HepG2 (cell line): ENCODE measurements around the gene GRPEL2. TPM values are rescaled to one million over a fixed set of nuclear protein-coding genes. Genes with fewer than 3 reads are reported as not detected.

Source experiments
- ATAC-seq: fragments of 200-7000 bp; cut with Tn5 transposase; 3 replicates; pipeline ENCODE4 v1.9.1; 2020; ENCODE audit warnings: mild to moderate bottlenecking, moderate library complexity
- BruUV-seq: library from RNA; stranded (reverse); fragments of 400-500 nt; replicated peaks from 2 replicates; lab custom pipeline; 2021; lab: Mats Ljungman, UMichigan
- CTCF ChIA-PET: fragments of 300-600 bp; formaldehyde crosslinking; extraction: SDS; loops from one replicate; lab custom pipeline; 2021; ENCODE audit warnings: low total read pairs, inconsistent platforms, low intra/inter-chr PET ratio; lab: Yijun Ruan, JAX
- POLR2A ChIA-PET: fragments of 350-600 bp; sonication (Branson Sonifier 250); formaldehyde crosslinking; loops from one replicate; lab custom pipeline; 2020; ENCODE audit warnings: antibody characterized with exemption, inconsistent platforms; lab: Yijun Ruan, JAX
- DNase-seq: peaks from one replicate; pipeline ENCODE4 v3.0.0-alpha.2; 2015; ENCODE audit warnings: low spot score
- FAIRE-seq: peaks from 3 replicates; lab custom pipeline; 2011; peaks lifted over from hg19 to GRCh38; lab: Jason Lieb, UNC
- H2AFZ ChIP-seq: one replicate; pipeline ENCODE4 v1.6.1; 2011; ENCODE audit warnings: low read length, inconsistent platforms
- H3K27ac ChIP-seq: fragments of 300-600 bp; 3 replicates; pipeline ENCODE4 v1.8.0; 2011; ENCODE audit warnings: mixed run types, mild to moderate bottlenecking, mixed read lengths, low read length, inconsistent platforms; ENCODE audit not compliant: insufficient read depth; ENCODE audit errors: extremely low read length
- H3K27me3 ChIP-seq, 2 experiments: fragments of 200-600 bp in 1 of 2; 2 replicates in 1 of 2; 3 replicates in 1 of 2; pipeline versions ENCODE4 v1.6.0 to v1.8.0; 2011; ENCODE audit warnings: low read length in 2 of 2, mild to moderate bottlenecking in 2 of 2, moderate library complexity in 2 of 2, inconsistent platforms in 1 of 2; ENCODE audit not compliant: insufficient read depth in 2 of 2, control insufficient read depth in 1 of 2
- H3K36me3 ChIP-seq, 2 experiments: fragments of 200-600 bp in 1 of 2; replicated peaks in 1 of 2; 2 replicates in 1 of 2; 3 replicates in 1 of 2; pipeline versions ENCODE4 v1.5.1 to v1.8.0; 2011; ENCODE audit warnings: low read length in 2 of 2, inconsistent platforms in 1 of 2; ENCODE audit not compliant: insufficient read depth in 2 of 2, control insufficient read depth in 1 of 2
- H3K4me1 ChIP-seq: 2 replicates; pipeline ENCODE4 v1.5.1; 2012; ENCODE audit warnings: low read length, inconsistent platforms; ENCODE audit not compliant: insufficient read depth
- H3K4me2 ChIP-seq: 2 replicates; pipeline ENCODE4 v1.6.0; 2011; ENCODE audit warnings: low read depth, low read length, inconsistent platforms
- H3K4me3 ChIP-seq, 3 experiments: fragments of 200-600 bp in 1 of 3; sonication (generic), shearing (Covaris generic) in 1 of 3; replicated peaks in 1 of 3; 2 replicates each; pipeline ENCODE4 v1.5.1; 2011 to 2016; ENCODE audit warnings: low read length in 3 of 3, inconsistent platforms in 2 of 3, low read depth in 2 of 3, mild to moderate bottlenecking in 2 of 3, control low read depth in 1 of 3, mixed read lengths in 1 of 3; ENCODE audit not compliant: insufficient read depth in 1 of 3
- H3K79me2 ChIP-seq: one replicate; pipeline ENCODE4 v1.6.1; 2011; ENCODE audit warnings: low read length, inconsistent platforms; ENCODE audit not compliant: insufficient read depth
- H3K9ac ChIP-seq: 2 replicates; pipeline ENCODE4 v1.6.0; 2011; ENCODE audit warnings: mild to moderate bottlenecking, low read depth, low read length, inconsistent platforms; ENCODE audit not compliant: insufficient read depth
- H3K9me3 ChIP-seq: 2 replicates; pipeline ENCODE4 v1.5.1; 2012; ENCODE audit warnings: mild to moderate bottlenecking, low read length
- H4K20me1 ChIP-seq: 2 replicates; pipeline ENCODE4 v1.6.0; 2011; ENCODE audit warnings: inconsistent platforms, mild to moderate bottlenecking, low read length, moderate library complexity; ENCODE audit not compliant: insufficient read depth
- DMAP1 ChIP-seq: IDR thresholded peaks from 2 replicates; pipeline ENCODE4 v1.6.1; 2016
- EP300 ChIP-seq, 3 experiments: sonication (generic) in 1 of 3; formaldehyde crosslinking in 1 of 3; IDR thresholded peaks; 2 replicates each; pipeline versions ENCODE4 v1.5.1 to v1.6.1; 2011 to 2020; ENCODE audit warnings: low read depth in 2 of 3, low read length in 2 of 3, borderline replicate concordance in 1 of 3, improper control_type of control experiment in 1 of 3, mild to moderate bottlenecking in 1 of 3, missing genetic modification reagents in 1 of 3, moderate library complexity in 1 of 3
- GATAD1 ChIP-seq: IDR thresholded peaks from 2 replicates; pipeline ENCODE4 v1.6.1; 2016; ENCODE audit warnings: missing genetic modification reagents, missing compliant biosample characterization
- HDAC2 ChIP-seq: sonication (generic); formaldehyde crosslinking; IDR thresholded peaks from 2 replicates; pipeline ENCODE4 v1.4.0; 2020; ENCODE audit warnings: missing genetic modification reagents
- HOMEZ ChIP-seq: IDR thresholded peaks from 2 replicates; pipeline ENCODE4 v1.6.1; 2016; ENCODE audit warnings: low read depth
- MED1 ChIP-seq: sonication (generic); formaldehyde crosslinking; IDR thresholded peaks from 2 replicates; pipeline ENCODE4 v1.4.0; 2020; ENCODE audit warnings: missing genetic modification reagents
- MED13 ChIP-seq: sonication (generic); formaldehyde crosslinking; IDR thresholded peaks from 2 replicates; pipeline ENCODE4 v1.5.0; 2020; ENCODE audit warnings: missing genetic modification reagents
- NR0B2 ChIP-seq: sonication (generic); formaldehyde crosslinking; IDR thresholded peaks from 2 replicates; pipeline ENCODE4 v1.4.0; 2020; ENCODE audit warnings: mild to moderate bottlenecking, missing genetic modification reagents
- SALL1 ChIP-seq: sonication (generic); formaldehyde crosslinking; IDR thresholded peaks from 2 replicates; pipeline ENCODE4 v1.8.0; 2022; ENCODE audit warnings: mild to moderate bottlenecking, missing genetic modification reagents
- SAP130 ChIP-seq: IDR thresholded peaks from 2 replicates; pipeline ENCODE4 v1.6.1; 2016; ENCODE audit warnings: low read depth
- SOX6 ChIP-seq, 2 experiments: fragments of 450-650 bp in 1 of 2; sonication (generic) in 1 of 2; formaldehyde crosslinking in 1 of 2; IDR thresholded peaks; 2 replicates each; pipeline versions ENCODE4 v1.4.0 to v1.6.1; 2017 to 2020; ENCODE audit warnings: antibody characterized with exemption in 1 of 2, mild to moderate bottlenecking in 1 of 2, missing genetic modification reagents in 1 of 2
- THAP9 ChIP-seq: sonication (generic); formaldehyde crosslinking; IDR thresholded peaks from 2 replicates; pipeline ENCODE4; 2020; ENCODE audit warnings: missing genetic modification reagents, mild to moderate bottlenecking, borderline replicate concordance
- ZBTB42 ChIP-seq: sonication (generic); formaldehyde crosslinking; IDR thresholded peaks from 2 replicates; pipeline ENCODE4 v1.5.0; 2020; ENCODE audit warnings: mild to moderate bottlenecking, missing genetic modification reagents
- ZNF644 ChIP-seq: IDR thresholded peaks from 2 replicates; pipeline ENCODE4 v1.6.1; 2016; ENCODE audit warnings: low read depth
- WGBS: methylation state at CpG from one replicate; pipeline ENCODE4 v1.1.6; 2017; ENCODE audit warnings: low lambda C conversion rate; 5-methylcytosine and 5-hydroxymethylcytosine counted together
- in situ Hi-C: cut with HindIII; loops from 2 replicates; pipeline ENCODE4 v1.10.0; 2017; ENCODE audit warnings: low pct_unique_long_range_greater_than_20kb; ENCODE audit not compliant: extremely low pct_ligation_motif_present
- intact Hi-C: fragments of 100-400 bp; cut with micrococcal nuclease; formaldehyde crosslinking; loops from one replicate; pipeline ENCODE4 v1.10.0; 2022; ENCODE audit not compliant: unreplicated experiment
- polyA plus RNA-seq, 8 experiments: library from polyadenylated mRNA; depleted of rRNA in 3 of 8; stranded (reverse) in 7 of 8; unstranded in 1 of 8; fragments of >200 nt; fragmentation: Illumina TruSeq in 4 of 8; extraction: Trizol in 4 of 8; gene quantifications; 2 replicates each; pipeline versions ENCODE4 v1.2.1 to v1.2.3, GENCODE V29; 2011 to 2016; ENCODE audit warnings: low read depth in 4 of 8, missing spikeins in 1 of 8, mixed read lengths in 1 of 8; ENCODE audit not compliant: insufficient read depth in 1 of 8
- total RNA-seq, 5 experiments: library from RNA; depleted of rRNA; stranded (reverse); fragments of >200 nt; fragmentation: Illumina TruSeq; extraction: Trizol; gene quantifications; 2 replicates each; pipeline ENCODE4 v1.2.3, GENCODE V29; 2016; ENCODE audit warnings: low read depth in 1 of 5
- TF ChIP-seq, protein P1 (sequence below): sonication (generic); formaldehyde crosslinking; IDR thresholded peaks from 2 replicates; pipeline ENCODE4 v1.4.0; 2020; ENCODE audit warnings: missing genetic modification reagents

The GRPEL2 gene
- total and polyA plus RNA-seq, 2 of the 13 experiments (the other 11 are each of a cell fraction or from before 2014, with no cell fraction given): 13.1 to 16.6 TPM

- 0 out of 2 replicates have a peak, but pooled peaks have one; percentile 57 for TF ChIP-seq NR0B2 (CRISPR knock-in tag)
- no peak for TF ChIP-seq SOX6 (IDR thresholded peaks at IDR 0.05)
- TF ChIP-seq SOX6 (CRISPR knock-in tag; IDR thresholded peaks at IDR 0.05): peak; percentile 62; the same call in 1 of the 2 replicates
These were observed 24.4 kb upstream of the GRPEL2 start (continued) for GRCh38 chr5:149320791-149321330.

DNA sequence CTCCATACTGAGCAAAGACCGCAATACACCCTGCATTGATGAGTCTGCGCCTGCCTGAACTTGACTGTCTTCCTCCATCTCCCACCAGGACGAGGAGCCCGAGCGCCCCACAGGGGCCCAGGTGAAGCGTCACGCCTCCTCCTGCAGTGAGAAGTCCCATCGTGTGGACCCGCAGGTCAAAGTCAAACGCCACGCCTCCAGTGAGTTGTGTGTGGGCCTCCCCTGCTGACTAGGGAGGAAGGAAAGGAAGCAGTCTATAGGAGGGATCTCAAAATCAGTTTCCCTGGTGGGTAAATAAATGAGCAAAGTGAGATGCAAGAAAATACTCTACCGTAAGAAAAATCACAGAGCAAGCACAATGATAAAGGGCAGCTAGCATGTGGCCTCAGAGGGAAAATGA lies 22.8 kb upstream of the GRPEL2 start:
- WGBS: under 1% methylated on average over 10 of the region's 12 CpGs
- FAIRE-seq: peak; percentile 70
- no peak overlapping the region for H2AFZ ChIP-seq
- peak; percentile 71 for ATAC-seq
- POLR2A ChIA-PET: interaction anchor here (1.0 to 6.7 kb wide), 2 partner anchors 22 to 45 kb away, joined by 4 to 93 read pairs; partner anchors contain the start of gene GRPEL2
- peaks cover 61% of the 10 kb centered on the region for H3K4me1 ChIP-seq
- H3K36me3 ChIP-seq: no peaks in the 10 kb centered on the region
- in situ Hi-C loops (loop anchor here (5.0 kb wide), 2 partner anchors 50 to 110 kb away; no protein-coding TSS in a partner anchor), intact Hi-C loops (loop anchor here (2.0 kb wide), 1 partner anchor 22 kb away; the partner anchor contains the start of gene GRPEL2)
- peak overlapping the region; percentile 54 for H3K27ac ChIP-seq
- H3K79me2 ChIP-seq: no peaks in the 10 kb centered on the region
- CTCF ChIA-PET: interaction anchor here (1.1 kb wide), 1 partner anchor 45 kb away, joined by 4 read pairs; no protein-coding TSS in a partner anchor
- H3K4me3 ChIP-seq: peak overlapping the region in 1 of 3 experiments; percentile 31; a peak in 1 of 6 replicates
- H4K20me1 ChIP-seq: no peaks in the 10 kb centered on the region
- no TSS peak for BruUV-seq
- no peaks in the 10 kb centered on the region for H3K9me3 ChIP-seq
- H3K4me2 ChIP-seq: peak overlapping the region; percentile 56
- no peaks in the 10 kb centered on the region for H3K27me3 ChIP-seq
- H3K9ac ChIP-seq: no peak overlapping the region
- DNase-seq: peak; percentile 77
- TF ChIP-seq, protein P1, sequence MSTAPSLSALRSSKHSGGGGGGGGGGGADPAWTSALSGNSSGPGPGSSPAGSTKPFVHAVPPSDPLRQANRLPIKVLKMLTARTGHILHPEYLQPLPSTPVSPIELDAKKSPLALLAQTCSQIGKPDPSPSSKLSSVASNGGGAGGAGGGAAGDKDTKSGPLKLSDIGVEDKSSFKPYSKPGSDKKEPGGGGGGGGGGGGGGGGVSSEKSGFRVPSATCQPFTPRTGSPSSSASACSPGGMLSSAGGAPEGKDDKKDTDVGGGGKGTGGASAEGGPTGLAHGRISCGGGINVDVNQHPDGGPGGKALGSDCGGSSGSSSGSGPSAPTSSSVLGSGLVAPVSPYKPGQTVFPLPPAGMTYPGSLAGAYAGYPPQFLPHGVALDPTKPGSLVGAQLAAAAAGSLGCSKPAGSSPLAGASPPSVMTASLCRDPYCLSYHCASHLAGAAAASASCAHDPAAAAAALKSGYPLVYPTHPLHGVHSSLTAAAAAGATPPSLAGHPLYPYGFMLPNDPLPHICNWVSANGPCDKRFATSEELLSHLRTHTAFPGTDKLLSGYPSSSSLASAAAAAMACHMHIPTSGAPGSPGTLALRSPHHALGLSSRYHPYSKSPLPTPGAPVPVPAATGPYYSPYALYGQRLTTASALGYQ (CRISPR knock-in tag): no peak
- TF ChIP-seq MED1: peak; percentile 48; the same call in 1 of the 2 replicates
- 0 out of 2 replicates have a peak, but pooled peaks have one; percentile 35 for TF ChIP-seq GATAD1 (CRISPR knock-in tag)
- TF ChIP-seq ZBTB42 (CRISPR knock-in tag): no peak
- TF ChIP-seq HDAC2 (CRISPR knock-in tag): peak; percentile 86; the same call in 1 of the 2 replicates
- TF ChIP-seq DMAP1 (CRISPR knock-in tag): peak; percentile 34; the same call in 1 of the 2 replicates
- TF ChIP-seq EP300 (IDR thresholded peaks at IDR 0.05; ENCODE audit: low read depth in 2 of 2, low read length in 2 of 2): peak in 1 of 2 experiments; percentile 75; a peak in 2 of 4 replicates
- TF ChIP-seq EP300 (CRISPR knock-in tag; IDR thresholded peaks at IDR 0.05; ENCODE audit: borderline replicate concordance): no peak
- no peak for TF ChIP-seq THAP9 (CRISPR knock-in tag)
- peak; percentile 84; the same call in 1 of the 2 replicates for TF ChIP-seq SALL1 (CRISPR knock-in tag)
- TF ChIP-seq ZNF644 (CRISPR knock-in tag): peak; percentile 76
- peak; percentile 53; the same call in 1 of the 2 replicates for TF ChIP-seq SAP130 (CRISPR knock-in tag)
- no peak for TF ChIP-seq MED13 (CRISPR knock-in tag)
- TF ChIP-seq HOMEZ (CRISPR knock-in tag): peak; percentile 29; the same call in 1 of the 2 replicates
